ENCODE results near the gene FLNB.
A peak's percentile ranks its signal among the peaks of the same experiment; 100 is the strongest.
"Not testable (repeated sequence)": the region's sequence is repeated elsewhere in the genome, so short reads cannot be mapped to it uniquely, and the experiment has no call there.

FLNB gene

GRCh38 chr3:57981483-57982087 lies 26.6 kb upstream of the FLNB start:
- no peak for DNase-seq

GRCh38 chr3:57982561-57983243 lies 25.5 kb upstream of the FLNB start:
- no peak for DNase-seq

- DNase-seq, result no peak
Observed at GRCh38 chr3:57983734-57984518, 24.3 kb upstream of the FLNB start.

GRCh38 chr3:57985176-57985983 lies 22.8 kb upstream of the FLNB start:
- DNase-seq, result no peak

GRCh38 chr3:57985984-57986246 lies 22.3 kb upstream of the FLNB start:
- no peak for DNase-seq

- DNase-seq, result no peak
Observed at GRCh38 chr3:57986261-57986660, 22.0 kb upstream of the FLNB start.

- DNase-seq, result not testable (repeated sequence)
Observed at GRCh38 chr3:57989198-57989597, 19.0 kb upstream of the FLNB start.

- DNase-seq, result no peak
Observed at GRCh38 chr3:57989646-57990045, 18.6 kb upstream of the FLNB start.

- DNase-seq, result no peak
Observed at GRCh38 chr3:57992452-57993213, 15.6 kb upstream of the FLNB start.

- peak in 1 of 2 experiments; percentile 16 for DNase-seq
Observed at GRCh38 chr3:57998366-57999283, 9.6 kb upstream of the FLNB start.

- no peak for DNase-seq
Observed at GRCh38 chr3:57999417-58000115, 8.7 kb upstream of the FLNB start.

- DNase-seq, result no peak
Observed at GRCh38 chr3:58000306-58001085, 7.7 kb upstream of the FLNB start.

GRCh38 chr3:58001086-58001467 lies 7.1 kb upstream of the FLNB start:
- DNase-seq, result no peak

- no peak for DNase-seq
Observed at GRCh38 chr3:58001979-58002378, 6.2 kb upstream of the FLNB start.

GRCh38 chr3:58003093-58003492 lies 5.1 kb upstream of the FLNB start:
- no peak for DNase-seq

GRCh38 chr3:58004973-58005372 lies 3.2 kb upstream of the FLNB start:
- DNase-seq, result no peak

GRCh38 chr3:58005669-58006068 lies 2.6 kb upstream of the FLNB start:
- peak; percentile 13 to 33 for DNase-seq

- DNase-seq, result no peak
Observed at GRCh38 chr3:58006661-58007060, 1.6 kb upstream of the FLNB start.

GRCh38 chr3:58009026-58009748 lies 965 bp downstream of the FLNB start:
- DNase-seq, result peak in 1 of 2 experiments; percentile 41

Data from NCI-H526 (cell line).